Measurements from ENCODE around the gene GLCE. TPM values are rescaled to one million over a fixed set of nuclear protein-coding genes. Genes with fewer than 3 reads are reported as not detected.
"Not testable (repeated sequence)": the region's sequence is repeated elsewhere in the genome, so short reads cannot be mapped to it uniquely, and the experiment has no call there.

Gene GLCE
- total RNA-seq, 1 experiment from 2014 or later, result 10.2 TPM

GRCh38 chr15:69299943-69300588 lies 139.6 kb downstream of the GLCE start:
- peaks cover 7% of the 10 kb centered on the region; the same call in 1 of the 2 replicates for H3K4me1 ChIP-seq
- ChIA-PET POLR2A (no interaction called here), CTCF (no interaction called here)
- no peak for TF ChIP-seq CTCF (IDR thresholded peaks at IDR 0.05; ENCODE audit: insufficient read depth in 1 of 2, low read depth in 1 of 2, low read length in 1 of 2, severe bottlenecking in 1 of 2, unreplicated experiment in 1 of 2)
- H3K9me3 ChIP-seq, result no peaks in the 10 kb centered on the region
- intact Hi-C loops (cut with micrococcal nuclease; ENCODE audit: unreplicated experiment), result loop anchor here (10.0 kb wide), 1 partner anchor 95 kb away; no protein-coding TSS in a partner anchor
- peak overlapping the region; percentile 54 for H3K4me3 ChIP-seq (ENCODE audit: low read depth, low read length)
- Mint-ChIP-seq H3K36me3 (ENCODE audit: insufficient read depth, unreplicated experiment) (no peaks in the 10 kb centered on the region), H3K4me1 (ENCODE audit: low read depth, unreplicated experiment) (peaks cover 8% of the 10 kb centered on the region), H3K27ac (ENCODE audit: unreplicated experiment) (no peak overlapping the region), H3K4me3 (ENCODE audit: unreplicated experiment) (peak overlapping the region; percentile 69), H3K27me3 (ENCODE audit: insufficient read depth, unreplicated experiment) (peaks cover 3% of the 10 kb centered on the region), H3K9me3 (ENCODE audit: unreplicated experiment) (no peaks in the 10 kb centered on the region)
- no TSS peak for BruUV-seq (replicated peaks)
- DNase-seq, result no peak
- H3K27me3 ChIP-seq (replicated peaks; ENCODE audit: control insufficient read depth, insufficient read depth, low read length), result no peaks in the 10 kb centered on the region
- H3K36me3 ChIP-seq (ENCODE audit: control insufficient read depth, insufficient read depth, low read length), result no peaks in the 10 kb centered on the region

- H3K27ac Mint-ChIP-seq (ENCODE audit: unreplicated experiment); H3K9me3 Mint-ChIP-seq (ENCODE audit: unreplicated experiment); H3K4me3 Mint-ChIP-seq (ENCODE audit: unreplicated experiment); H3K4me1 ChIP-seq; H3K27me3 ChIP-seq (replicated peaks; ENCODE audit: control insufficient read depth, insufficient read depth, low read length); DNase-seq; H3K27me3 Mint-ChIP-seq (ENCODE audit: insufficient read depth, unreplicated experiment); H3K36me3 Mint-ChIP-seq (ENCODE audit: insufficient read depth, unreplicated experiment); H3K4me3 ChIP-seq (ENCODE audit: low read depth, low read length); H3K4me1 Mint-ChIP-seq (ENCODE audit: low read depth, unreplicated experiment); H3K36me3 ChIP-seq (ENCODE audit: control insufficient read depth, insufficient read depth, low read length); intact Hi-C loops (cut with micrococcal nuclease; ENCODE audit: unreplicated experiment); POLR2A ChIA-PET; H3K9me3 ChIP-seq: not testable (repeated sequence)
- CTCF ChIA-PET, result interaction anchor here (0.6 kb wide), 2 partner anchors 9 to 21 kb away, joined by 3 to 4 read pairs; no protein-coding TSS in a partner anchor
- TSS peak; percentile 30 for BruUV-seq (replicated peaks)
Observed at GRCh38 chr15:69301101-69301500, 140.7 kb downstream of the GLCE start.

GRCh38 chr15:69302087-69302486 lies 141.7 kb downstream of the GLCE start:
- H3K9me3 Mint-ChIP-seq (ENCODE audit: unreplicated experiment); BruUV-seq (replicated peaks): not testable (repeated sequence)

GRCh38 chr15:69302929-69303328 lies 142.5 kb downstream of the GLCE start:
- BruUV-seq (replicated peaks), result no TSS peak
- Mint-ChIP-seq H3K27me3 (ENCODE audit: insufficient read depth, unreplicated experiment) (peaks cover 3% of the 10 kb centered on the region), H3K27ac (ENCODE audit: unreplicated experiment) (no peak overlapping the region), H3K4me1 (ENCODE audit: low read depth, unreplicated experiment) (peaks cover 6% of the 10 kb centered on the region), H3K36me3 (ENCODE audit: insufficient read depth, unreplicated experiment) (no peaks in the 10 kb centered on the region), H3K4me3 (ENCODE audit: unreplicated experiment) (no peak overlapping the region), H3K9me3 (ENCODE audit: unreplicated experiment) (no peaks in the 10 kb centered on the region)
- Histone ChIP-seq H3K27me3 (replicated peaks; ENCODE audit: control insufficient read depth, insufficient read depth, low read length) (no peaks in the 10 kb centered on the region), H3K9me3 (no peaks in the 10 kb centered on the region), H3K4me3 (ENCODE audit: low read depth, low read length) (no peak overlapping the region), H3K36me3 (ENCODE audit: control insufficient read depth, insufficient read depth, low read length) (no peaks in the 10 kb centered on the region), H3K4me1 (peaks cover 7% of the 10 kb centered on the region; the same call in 1 of the 2 replicates)
- intact Hi-C loops (cut with micrococcal nuclease; ENCODE audit: unreplicated experiment), result no loop called here
- ChIA-PET CTCF (interaction anchor here (0.6 kb wide), 1 partner anchor 43 kb away, joined by 5 read pairs; no protein-coding TSS in a partner anchor), POLR2A (no interaction called here)
- no peak for DNase-seq
- TF ChIP-seq CTCF (IDR thresholded peaks at IDR 0.05; ENCODE audit: insufficient read depth in 1 of 2, low read depth in 1 of 2, low read length in 1 of 2, severe bottlenecking in 1 of 2, unreplicated experiment in 1 of 2), result no peak

More at GRCh38 chr15:69302087-69302486, 141.7 kb downstream of the GLCE start:
- H3K36me3 ChIP-seq (ENCODE audit: control insufficient read depth, insufficient read depth, low read length); H3K4me1 Mint-ChIP-seq (ENCODE audit: low read depth, unreplicated experiment); H3K9me3 ChIP-seq; CTCF ChIA-PET; H3K27me3 Mint-ChIP-seq (ENCODE audit: insufficient read depth, unreplicated experiment); H3K27ac Mint-ChIP-seq (ENCODE audit: unreplicated experiment); H3K4me3 Mint-ChIP-seq (ENCODE audit: unreplicated experiment); DNase-seq; H3K4me1 ChIP-seq; intact Hi-C loops (cut with micrococcal nuclease; ENCODE audit: unreplicated experiment); POLR2A ChIA-PET; H3K27me3 ChIP-seq (replicated peaks; ENCODE audit: control insufficient read depth, insufficient read depth, low read length); H3K36me3 Mint-ChIP-seq (ENCODE audit: insufficient read depth, unreplicated experiment); H3K4me3 ChIP-seq (ENCODE audit: low read depth, low read length): not testable (repeated sequence)
